HG03095 (cell line): Measurements from ENCODE around the gene OFD1.
A peak's percentile ranks its signal among the peaks of the same experiment; 100 is the strongest.
"Not testable (repeated sequence)": the region's sequence is repeated elsewhere in the genome, so short reads cannot be mapped to it uniquely, and the experiment has no call there.

Experiments used
- ATAC-seq: cut with Tn5 transposase; IDR thresholded peaks from one replicate; pipeline ENCODE4 v1.9.1; 2021; ENCODE audit warnings: moderate library complexity; ENCODE audit not compliant: unreplicated experiment

The OFD1 gene

GRCh38 chrX:13700380-13700779, 34.2 kb upstream of the OFD1 start:
- ATAC-seq = no peak

GRCh38 chrX:13702111-13702789, 32.3 kb upstream of the OFD1 start:
- no peak for ATAC-seq

GRCh38 chrX:13703135-13703534, 31.4 kb upstream of the OFD1 start:
- ATAC-seq = no peak

- no peak for ATAC-seq
These were observed 31.0 kb upstream of the OFD1 start for GRCh38 chrX:13703589-13703988.

- ATAC-seq = no peak
These were observed 23.4 kb upstream of the OFD1 start for GRCh38 chrX:13711141-13711540.

GRCh38 chrX:13716455-13716854, 18.1 kb upstream of the OFD1 start:
- ATAC-seq = no peak

- ATAC-seq = no peak
These were observed 17.6 kb upstream of the OFD1 start for GRCh38 chrX:13716905-13717304.

- ATAC-seq = no peak
These were observed 16.7 kb upstream of the OFD1 start for GRCh38 chrX:13717700-13718472.

- ATAC-seq = no peak
These were observed 15.2 kb upstream of the OFD1 start for GRCh38 chrX:13719192-13719856.

GRCh38 chrX:13721371-13721770, 13.2 kb upstream of the OFD1 start:
- no peak for ATAC-seq

- no peak for ATAC-seq
These were observed 12.6 kb upstream of the OFD1 start for GRCh38 chrX:13721819-13722519.

GRCh38 chrX:13724878-13725277, 9.7 kb upstream of the OFD1 start:
- not testable (repeated sequence) for ATAC-seq

- not testable (repeated sequence) for ATAC-seq
These were observed 8.0 kb upstream of the OFD1 start for GRCh38 chrX:13726583-13726982.

GRCh38 chrX:13730523-13730922, 4.0 kb upstream of the OFD1 start:
- not testable (repeated sequence) for ATAC-seq

- no peak for ATAC-seq
These were observed 2.1 kb upstream of the OFD1 start for GRCh38 chrX:13732246-13733067.

GRCh38 chrX:13733506-13733905, 1.0 kb upstream of the OFD1 start:
- no peak for ATAC-seq

GRCh38 chrX:13741695-13742094, 7.1 kb downstream of the OFD1 start:
- ATAC-seq = no peak

GRCh38 chrX:13742397-13743176, 8.0 kb downstream of the OFD1 start:
- ATAC-seq = peak; percentile 85

- ATAC-seq = no peak
These were observed 13.3 kb downstream of the OFD1 start for GRCh38 chrX:13747836-13748235.

GRCh38 chrX:13748486-13748885, 13.9 kb downstream of the OFD1 start:
- ATAC-seq = no peak
